NCI-H2227 (cell line): ENCODE data around the gene TWSG1.
"Not testable (repeated sequence)": the region's sequence is repeated elsewhere in the genome, so short reads cannot be mapped to it uniquely, and the experiment has no call there.

Experiments used
- DNase-seq: peaks from one replicate; lab custom pipeline; 2025; ENCODE audit not compliant: unreplicated experiment; lab: John Stamatoyannopoulos, UW

The TWSG1 gene

GRCh38 chr18:9422816-9423519 is 88.4 kb downstream of the TWSG1 start:
- DNase-seq = no peak

DNA sequence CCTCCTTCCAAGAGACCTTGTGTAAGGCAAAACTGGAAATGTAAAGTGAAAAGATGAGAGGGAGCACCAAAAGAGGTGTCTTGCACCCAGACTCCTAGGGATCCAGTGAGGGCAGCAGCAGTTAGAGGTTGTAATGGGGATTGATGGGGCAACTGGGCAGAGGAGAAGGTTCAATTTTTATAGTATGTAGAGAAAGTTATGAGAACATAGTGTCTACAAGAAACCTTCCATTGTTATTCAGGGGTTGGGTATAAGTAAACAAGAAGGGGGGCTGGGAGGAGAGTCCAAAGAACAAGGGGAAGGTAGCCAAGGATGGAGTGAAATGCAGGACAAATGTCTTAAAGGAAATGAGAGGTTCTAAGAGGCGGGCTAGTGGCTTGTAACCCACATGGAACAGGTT is 89.1 kb downstream of the TWSG1 start:
- DNase-seq = not testable (repeated sequence)

DNA sequence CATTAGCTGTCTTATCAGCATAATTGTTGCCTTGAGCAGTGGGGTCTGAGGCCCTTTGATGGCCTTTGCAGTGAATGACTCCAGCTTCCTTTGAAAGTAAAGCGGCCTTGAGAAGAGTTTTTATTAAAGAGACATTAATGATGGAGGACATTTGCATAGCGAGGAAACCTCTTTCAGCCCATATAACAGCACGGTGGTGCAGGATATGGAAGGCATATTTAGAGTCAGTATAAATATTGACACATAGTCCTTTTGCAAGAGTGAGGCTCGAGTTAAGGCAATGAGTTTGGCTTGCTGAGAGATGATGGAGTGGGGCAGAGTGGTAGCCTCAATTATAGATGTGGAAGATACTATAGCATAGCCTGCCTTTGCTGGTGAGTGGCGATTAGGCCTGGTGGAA is 89.7 kb downstream of the TWSG1 start:
- not testable (repeated sequence) for DNase-seq

GRCh38 chr18:9426753-9427152 is 92.2 kb downstream of the TWSG1 start:
- DNase-seq = no peak

DNA sequence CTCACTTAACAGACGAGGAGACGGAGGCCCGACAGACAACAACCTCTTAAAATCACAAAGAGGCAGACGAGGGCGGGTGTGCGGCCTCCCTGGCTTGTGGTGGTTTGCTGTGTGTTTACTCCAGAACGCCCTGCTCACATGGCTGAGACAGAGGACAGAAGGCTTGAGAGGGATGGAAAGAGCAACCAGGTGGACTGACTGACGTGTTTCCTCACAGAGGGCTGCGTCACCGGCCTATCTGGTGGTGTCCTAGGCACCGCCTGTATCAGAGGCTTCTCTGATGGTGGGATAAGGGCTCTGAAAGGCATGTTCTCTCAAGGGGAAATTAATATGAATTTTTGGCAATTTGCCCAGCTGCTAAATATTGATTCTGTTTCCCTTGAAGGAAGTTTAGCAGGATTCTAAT is 93.7 kb downstream of the TWSG1 start:
- DNase-seq = no peak

- no peak for DNase-seq
Measured at GRCh38 chr18:9428862-9429661, 94.5 kb downstream of the TWSG1 start.

DNA sequence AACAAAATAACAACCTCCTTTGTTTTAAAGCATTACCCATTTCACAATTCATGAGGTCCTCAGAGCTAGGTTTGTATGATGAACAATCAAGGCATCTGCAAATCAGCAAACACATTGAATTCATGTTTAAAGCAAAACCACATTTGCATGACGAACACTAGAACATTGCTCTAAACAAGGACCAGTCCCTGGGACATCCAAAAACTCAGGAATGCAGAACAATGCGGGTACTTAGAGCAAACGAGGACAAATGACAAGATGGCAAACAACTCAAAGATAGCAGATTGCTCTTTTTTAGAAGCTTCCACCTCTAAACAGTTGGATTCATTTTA is 95.1 kb downstream of the TWSG1 start:
- DNase-seq = no peak

- not testable (repeated sequence) for DNase-seq
Measured at GRCh38 chr18:9430315-9430714, 95.7 kb downstream of the TWSG1 start.

DNA sequence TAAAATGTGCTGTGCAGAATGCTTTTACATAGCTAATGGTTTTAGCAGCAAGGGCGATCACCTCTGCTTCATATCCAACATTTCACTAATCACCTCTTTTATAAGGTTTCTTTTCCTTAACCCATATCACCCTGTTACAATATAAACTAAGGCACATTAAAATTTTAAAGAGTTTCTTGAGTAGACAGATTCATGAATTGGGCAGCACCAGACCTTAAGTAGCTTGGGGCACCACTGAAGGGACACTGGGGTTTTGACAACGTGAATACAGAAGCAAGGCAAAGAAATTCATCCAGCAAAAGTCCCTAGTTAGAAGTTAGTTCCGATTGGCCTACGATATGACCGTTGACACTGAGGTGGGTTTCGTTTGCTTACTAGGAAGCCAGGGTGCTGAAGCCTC is 96.7 kb downstream of the TWSG1 start:
- DNase-seq = no peak

GRCh38 chr18:9433122-9433521 is 98.5 kb downstream of the TWSG1 start:
- DNase-seq = not testable (repeated sequence)

- DNase-seq = peak; percentile 30
Measured at GRCh38 chr18:9433671-9434121, 99.1 kb downstream of the TWSG1 start.

- DNase-seq = no peak
Measured at GRCh38 chr18:9434122-9434701, 99.6 kb downstream of the TWSG1 start.

DNA sequence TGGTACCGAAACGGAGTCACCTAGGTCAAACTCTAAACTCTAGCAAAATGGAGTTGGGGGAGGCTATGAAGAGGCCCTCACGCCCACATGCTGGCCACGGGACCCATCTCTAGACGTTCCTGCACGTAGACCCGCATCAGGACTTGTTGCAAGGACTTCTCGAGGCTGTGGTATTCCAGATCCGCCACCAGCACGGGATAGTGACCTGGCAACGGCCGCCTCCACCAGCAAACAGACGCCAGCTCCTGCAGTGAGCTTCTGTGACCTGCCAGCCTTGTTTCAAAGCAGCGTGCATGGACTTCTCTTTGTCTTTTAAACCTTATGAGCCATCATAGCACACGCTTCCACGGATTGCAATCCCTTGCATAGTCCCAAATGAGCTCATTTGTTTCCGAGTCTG is 100.5 kb downstream of the TWSG1 start:
- DNase-seq = no peak

GRCh38 chr18:9436206-9436929 is 101.8 kb downstream of the TWSG1 start:
- DNase-seq = no peak

- DNase-seq = no peak
Measured at GRCh38 chr18:9437021-9437437, 102.5 kb downstream of the TWSG1 start.

DNA sequence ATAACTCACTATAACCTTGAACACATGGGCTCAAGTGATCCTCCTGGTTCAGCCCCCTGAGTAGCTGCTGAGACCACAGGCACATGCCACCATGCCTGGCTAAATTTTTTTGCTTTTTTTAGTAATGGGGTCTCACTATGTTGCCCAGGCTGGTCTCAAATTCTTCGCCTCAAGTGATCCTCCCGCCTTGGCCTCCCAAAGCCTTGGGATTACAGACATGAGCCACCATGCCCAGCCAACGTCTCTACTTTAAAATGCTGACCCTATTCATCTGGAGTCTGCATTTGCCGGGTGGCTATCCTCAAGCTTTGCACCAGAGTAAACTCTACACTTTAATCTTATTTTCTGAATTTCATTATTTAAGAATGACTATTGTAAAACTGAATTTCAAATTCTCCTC is 103.1 kb downstream of the TWSG1 start:
- DNase-seq = no peak

GRCh38 chr18:9441061-9441460 is 106.5 kb downstream of the TWSG1 start:
- DNase-seq = no peak

- no peak for DNase-seq
Measured at GRCh38 chr18:9444549-9444948, 110.0 kb downstream of the TWSG1 start.

- no peak for DNase-seq
Measured at GRCh38 chr18:9446839-9447238, 112.3 kb downstream of the TWSG1 start.

GRCh38 chr18:9447334-9447733 is 112.8 kb downstream of the TWSG1 start:
- no peak for DNase-seq

DNA sequence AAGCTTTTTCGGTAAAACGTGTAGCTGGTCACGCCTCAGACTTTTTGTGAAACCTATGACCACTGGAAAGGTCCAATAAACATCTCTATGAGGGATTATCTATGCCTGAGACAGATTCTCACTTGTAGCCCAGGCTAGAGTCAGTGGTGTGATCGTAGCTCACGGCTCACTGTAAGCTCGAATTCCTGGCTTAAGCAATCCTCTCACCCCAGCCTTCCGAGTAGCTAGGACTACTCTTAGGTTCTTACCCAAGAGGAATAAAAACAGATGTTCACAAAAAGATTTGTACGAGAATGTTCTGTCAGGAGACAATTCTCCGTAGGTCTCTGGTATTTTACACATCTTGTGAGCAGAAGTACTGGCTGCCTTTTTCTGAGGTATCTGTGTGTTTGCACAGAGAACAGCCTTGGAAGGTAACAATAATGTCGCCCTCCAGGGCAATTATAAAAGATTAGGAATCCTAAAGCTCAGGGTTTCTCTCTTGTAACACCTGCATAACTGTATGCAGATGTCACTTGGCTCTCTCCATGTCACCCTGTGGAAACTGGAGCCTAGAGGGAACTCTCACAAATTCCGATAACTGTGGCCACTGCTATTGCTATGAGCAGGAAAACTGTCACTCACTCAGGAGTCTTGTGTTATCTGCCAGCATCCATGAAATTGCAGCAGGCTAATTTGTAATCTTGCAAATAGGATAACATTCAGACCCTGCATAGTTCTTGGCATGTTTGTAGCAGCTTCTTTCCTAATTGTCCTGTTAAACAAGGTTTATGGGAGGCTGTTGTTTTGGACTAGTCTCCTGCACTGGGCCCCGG is 115.2 kb downstream of the TWSG1 start:
- no peak for DNase-seq
